H54 (cell line): ENCODE data around the gene GFY.
"Not testable (repeated sequence)": the region's sequence is repeated elsewhere in the genome, so short reads cannot be mapped to it uniquely, and the experiment has no call there.

Source experiments
- DNase-seq: peaks from one replicate; pipeline ENCODE4 v3.0.0; 2011; ENCODE audit warnings: low spot score, mixed read lengths; ENCODE audit not compliant: insufficient read length
- FAIRE-seq: peaks from 3 replicates; lab custom pipeline; 2011; peaks lifted over from hg19 to GRCh38; lab: Jason Lieb, UNC
- POLR2A ChIP-seq: IDR thresholded peaks from 2 replicates; pipeline ENCODE4 v1.6.1; 2011; ENCODE audit warnings: low read depth, mild to moderate bottlenecking, low read length

Gene GFY

GRCh38 chr19:49441210-49441959, 16.2 kb downstream of the GFY start, which contains the start of gene SLC17A7:
Gene SLC17A7 (minus strand): TSS chr19:49441527. CDS start chr19:49441379, 148 bp downstream.
- DNase-seq (no peak), FAIRE-seq (no peak)
- no peak for TF ChIP-seq POLR2A

- no peak for TF ChIP-seq POLR2A
- DNase-seq = no peak
Measured at GRCh38 chr19:49441960-49442350, 16.8 kb downstream of the GFY start.

GRCh38 chr19:49442354-49442753, 17.2 kb downstream of the GFY start:
- DNase-seq (peak; percentile 88), FAIRE-seq (no peak)
- no peak for TF ChIP-seq POLR2A

More at GRCh38 chr19:49441960-49442350, 16.8 kb downstream of the GFY start:
- no peak for FAIRE-seq

- FAIRE-seq (no peak), DNase-seq (peak; percentile 98)
- 0 out of 2 replicates have a peak, but pooled peaks have one; percentile 13 for TF ChIP-seq POLR2A
Measured at GRCh38 chr19:49442771-49443365, 17.7 kb downstream of the GFY start.

- DNase-seq (peak; percentile 95), FAIRE-seq (no peak)
- no peak for TF ChIP-seq POLR2A
Measured at GRCh38 chr19:49443366-49444099, 18.3 kb downstream of the GFY start.

- not testable (repeated sequence) for FAIRE-seq, DNase-seq
Measured at GRCh38 chr19:49444100-49444700, 19.0 kb downstream of the GFY start.

GRCh38 chr19:49445997-49446396, 20.8 kb downstream of the GFY start:
- DNase-seq (no peak), FAIRE-seq (no peak)
- no peak for TF ChIP-seq POLR2A

- TF ChIP-seq POLR2A = no peak
- DNase-seq = no peak
- no peak for FAIRE-seq
Measured at GRCh38 chr19:49447485-49448431, 22.6 kb downstream of the GFY start.

- FAIRE-seq (no peak), DNase-seq (no peak)
- TF ChIP-seq POLR2A = no peak
Measured at GRCh38 chr19:49448432-49448786, 23.2 kb downstream of the GFY start.

- FAIRE-seq (no peak), DNase-seq (no peak)
- TF ChIP-seq POLR2A = no peak
Measured at GRCh38 chr19:49450405-49450804, 25.2 kb downstream of the GFY start.

GRCh38 chr19:49451430-49452181, 26.4 kb downstream of the GFY start, which contains the start of gene PIH1D1:
Gene PIH1D1 (minus strand): TSS chr19:49451814. CDS start chr19:49451574, 240 bp downstream.
- peak; percentile 97 for DNase-seq
- TF ChIP-seq POLR2A = 0 out of 2 replicates have a peak, but pooled peaks have one; percentile 29
- FAIRE-seq = peak; percentile 94
